GM19193 (cell line): ENCODE results near the gene OR2A25.

Source experiments
- POLR2A ChIP-seq: IDR thresholded peaks from 4 replicates; pipeline ENCODE4 v1.6.1; 2011; ENCODE audit not compliant: insufficient read depth, insufficient read length; ENCODE audit errors: extremely low read depth

OR2A25 gene

GRCh38 chr7:144038887-144039286 is 30.7 kb upstream of the OR2A25 start:
- TF ChIP-seq POLR2A, result no peak

DNA sequence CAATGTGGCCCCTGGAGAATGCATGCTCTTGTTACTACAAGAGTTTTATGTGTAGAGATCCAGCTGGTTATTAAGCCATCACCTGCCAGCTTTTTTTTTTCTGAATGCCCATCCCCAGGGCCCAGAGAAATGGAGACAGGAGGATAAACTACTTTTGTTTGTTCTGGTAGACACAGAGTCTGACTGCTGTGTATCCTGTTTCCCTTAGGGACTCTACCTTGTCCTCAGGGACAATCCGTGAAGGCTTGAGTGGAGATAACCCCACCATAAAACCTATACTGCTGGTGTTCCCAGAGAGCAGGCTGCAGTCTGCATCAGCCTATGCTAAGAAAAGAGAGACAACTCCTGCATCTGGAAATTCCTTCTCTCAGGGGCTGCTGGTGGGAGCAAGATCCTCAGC is 21.0 kb upstream of the OR2A25 start, which contains the start of gene OR2A5:
OR2A5 (plus strand) TSS at position 301 of the 400 bp plus-strand sequence. CDS start 1,454 bp downstream, outside the sequence.
- TF ChIP-seq POLR2A, result no peak

GRCh38 chr7:144049491-144049890 is 20.1 kb upstream of the OR2A25 start:
- TF ChIP-seq POLR2A, result no peak

DNA sequence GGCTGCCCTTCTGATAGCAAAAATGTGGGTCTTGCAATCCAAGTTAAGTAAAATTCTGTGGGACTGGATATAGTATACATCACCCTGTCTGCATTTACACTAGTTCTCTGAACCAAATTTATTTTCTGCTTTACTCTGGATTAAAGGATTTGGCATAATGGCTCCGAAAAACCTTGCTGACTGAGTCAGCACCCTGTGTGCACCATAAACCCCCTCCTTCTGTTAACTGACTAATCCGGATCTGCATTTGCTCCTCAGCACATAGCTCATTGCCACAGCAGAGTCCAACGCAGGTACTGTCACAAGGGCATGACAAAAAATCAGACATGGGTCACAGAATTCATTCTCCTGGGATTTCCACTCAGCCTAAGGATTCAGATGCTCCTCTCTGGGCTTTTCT is 19.5 kb upstream of the OR2A25 start:
- no peak for TF ChIP-seq POLR2A

- no peak for TF ChIP-seq POLR2A
Observed at GRCh38 chr7:144057954-144058353, 11.7 kb upstream of the OR2A25 start.

DNA sequence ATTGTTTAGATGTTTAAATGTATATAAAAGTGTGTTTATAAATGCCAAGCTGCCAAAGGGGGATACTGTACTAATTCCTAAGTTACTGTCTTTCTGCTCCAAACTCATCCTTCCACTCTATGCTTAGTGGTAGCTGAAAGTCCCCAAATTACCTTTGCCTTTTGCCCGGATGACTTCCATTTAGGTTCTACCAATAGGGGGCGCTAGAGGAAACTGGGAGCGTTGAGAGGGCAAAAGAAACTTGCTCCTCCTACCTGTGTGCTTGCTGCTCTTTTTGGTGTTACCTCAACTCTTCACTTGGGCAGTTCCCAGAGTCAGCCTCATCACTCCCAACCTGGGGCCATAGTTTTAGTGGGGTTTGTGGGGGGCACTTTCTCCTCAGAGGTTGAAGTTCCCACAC is 5.9 kb upstream of the OR2A25 start:
- no peak for TF ChIP-seq POLR2A

DNA sequence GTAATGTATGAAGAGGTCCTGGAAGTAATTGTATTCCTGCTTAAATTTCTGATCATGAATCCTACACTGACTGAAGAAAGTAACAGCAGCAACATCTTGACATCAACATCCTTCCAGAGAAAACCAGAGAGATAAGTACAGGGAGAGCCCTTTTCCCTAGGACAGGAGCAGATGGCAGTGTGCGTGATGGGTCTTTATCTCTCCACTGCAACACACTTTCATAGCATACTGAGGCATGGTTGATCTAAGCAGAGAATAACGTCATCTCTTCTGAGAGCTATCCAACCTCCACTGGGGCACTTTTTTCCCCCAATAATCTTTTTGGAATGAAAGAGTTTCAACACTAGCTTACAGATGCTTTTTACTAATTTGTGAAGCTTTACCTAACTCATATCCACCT is 342 bp downstream of the OR2A25 start:
- no peak for TF ChIP-seq POLR2A

GRCh38 chr7:144074374-144074773 is 4.8 kb downstream of the OR2A25 start:
- no peak for TF ChIP-seq POLR2A

GRCh38 chr7:144085978-144086377 is 16.4 kb downstream of the OR2A25 start, which contains the start of gene OR2A12:
OR2A12 (plus strand) TSS chr7:144086278; CDS start chr7:144095108, 8,830 bp downstream.
- no peak for TF ChIP-seq POLR2A

DNA sequence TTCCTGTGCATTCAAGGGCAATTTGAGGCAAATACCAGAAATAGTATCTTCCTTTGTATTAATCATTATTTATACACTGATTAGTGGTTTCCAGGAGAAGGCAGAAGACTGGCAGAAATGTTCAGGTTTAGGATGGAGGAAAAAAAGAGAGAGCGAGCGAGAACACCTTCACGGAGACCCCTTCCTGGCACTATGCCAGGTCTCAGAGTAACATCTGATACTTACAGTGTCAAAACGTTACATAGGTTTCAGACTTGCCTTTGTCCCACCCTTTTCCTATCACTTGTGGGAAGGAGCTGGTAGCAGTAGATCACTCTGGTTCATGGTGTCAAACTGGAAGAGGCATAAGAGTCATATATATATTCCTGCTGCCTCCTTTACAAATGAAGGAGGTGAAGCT is 17.1 kb downstream of the OR2A25 start:
- no peak for TF ChIP-seq POLR2A

- TF ChIP-seq POLR2A, result no peak
Observed at GRCh38 chr7:144087230-144087629, 17.6 kb downstream of the OR2A25 start.

DNA sequence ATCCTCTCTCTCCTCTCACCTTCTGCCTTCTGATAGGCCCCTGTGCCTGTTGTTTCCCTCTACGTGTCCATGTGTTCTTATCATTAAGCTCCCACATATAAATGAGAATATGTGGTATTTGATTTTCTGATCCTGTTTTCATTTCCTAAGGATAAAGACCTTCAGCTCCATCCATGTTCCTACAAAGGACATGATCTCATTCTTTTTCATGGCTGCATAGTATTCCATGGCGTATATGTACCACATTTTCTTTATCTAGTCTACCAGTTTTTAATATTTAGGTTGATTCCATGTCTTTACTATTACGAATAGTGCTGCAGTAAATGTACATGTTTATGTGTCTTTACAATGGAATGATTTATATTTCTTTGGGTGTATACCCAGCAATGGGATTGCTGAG is 21.1 kb downstream of the OR2A25 start:
- no peak for TF ChIP-seq POLR2A

GRCh38 chr7:144098776-144099175 is 29.2 kb downstream of the OR2A25 start:
- no peak for TF ChIP-seq POLR2A

DNA sequence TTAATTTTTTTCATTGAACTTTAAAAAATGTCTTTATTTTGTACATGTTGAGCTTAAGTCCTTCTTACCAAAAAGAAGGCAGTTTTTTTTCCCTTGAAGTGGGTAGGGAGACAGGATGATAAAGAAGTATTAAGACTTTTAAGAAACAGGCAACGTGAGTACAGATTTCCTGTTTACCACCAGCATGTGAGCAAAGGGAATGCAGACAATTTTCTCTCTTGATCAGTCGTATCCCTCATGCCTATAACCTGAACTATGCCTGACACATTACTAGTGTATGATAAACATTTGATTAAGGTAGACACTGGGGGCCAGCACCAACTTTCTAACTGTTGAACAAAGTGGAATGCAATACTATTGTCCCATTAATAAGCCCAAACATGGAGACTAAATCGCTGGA is 31.0 kb downstream of the OR2A25 start:
- no peak for TF ChIP-seq POLR2A

DNA sequence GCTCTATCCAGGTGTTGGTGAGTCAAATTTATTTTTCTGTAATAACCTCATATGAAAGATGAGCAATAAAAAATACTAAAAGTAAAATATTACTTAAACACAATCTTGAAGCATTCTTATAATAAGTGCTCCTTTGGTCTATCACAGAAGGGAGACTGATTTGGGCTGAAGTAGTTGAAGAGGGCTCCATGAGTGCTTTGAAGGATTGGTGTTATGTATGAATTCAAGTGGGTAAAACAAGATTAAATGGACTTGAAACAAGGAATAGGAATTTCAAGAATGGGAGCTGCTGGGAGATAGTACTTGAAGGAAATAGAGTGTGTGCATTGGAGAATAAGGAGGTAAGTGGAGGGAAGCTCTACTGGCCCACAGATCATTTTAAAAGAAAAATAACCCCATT is 32.4 kb downstream of the OR2A25 start:
- no peak for TF ChIP-seq POLR2A

- TF ChIP-seq POLR2A, result no peak
Observed at GRCh38 chr7:144105211-144105610, 35.6 kb downstream of the OR2A25 start.

DNA sequence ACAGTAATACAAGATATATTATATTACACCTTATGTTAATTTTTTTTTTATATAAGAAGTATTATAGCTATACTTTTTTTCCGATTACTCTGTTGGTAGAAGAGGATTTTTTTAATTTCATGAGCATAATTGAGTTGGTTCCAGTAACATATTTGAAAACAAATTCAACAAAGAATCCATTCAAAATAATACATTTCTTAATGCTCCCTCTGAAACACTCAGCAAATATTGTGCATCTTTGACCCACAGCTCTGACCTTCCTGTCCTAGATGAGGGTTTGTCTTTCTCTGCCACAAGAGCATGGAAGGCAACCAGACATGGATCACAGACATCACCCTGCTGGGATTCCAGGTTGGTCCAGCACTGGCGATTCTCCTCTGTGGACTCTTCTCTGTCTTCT is 39.7 kb downstream of the OR2A25 start, which contains the start of gene OR2A2:
OR2A2 (plus strand) TSS at position 301 of the 400 bp plus-strand sequence; CDS start at position 301, 0 bp downstream.
- no peak for TF ChIP-seq POLR2A
